Measurements from ENCODE around the gene LRBA.
"Not testable (repeated sequence)": the region's sequence is repeated elsewhere in the genome, so short reads cannot be mapped to it uniquely, and the experiment has no call there.

GRCh38 chr4:151063143-151063542, 48.1 kb upstream of the LRBA start:
- TF ChIP-seq REST (IDR thresholded peaks at IDR 0.05; ENCODE audit: borderline replicate concordance); REST (CRISPR knock-in tag; IDR thresholded peaks at IDR 0.05; ENCODE audit: low read depth); ZNF311 (CRISPR knock-in tag; IDR thresholded peaks at IDR 0.05); KDM1A (IDR thresholded peaks at IDR 0.05); KLF6 (CRISPR knock-in tag; IDR thresholded peaks at IDR 0.05; ENCODE audit: borderline replicate concordance); ZNF282 (CRISPR knock-in tag; IDR thresholded peaks at IDR 0.05); EZH2 (IDR thresholded peaks at IDR 0.05; ENCODE audit: borderline replicate concordance, low read depth, low read length); GABPA (tag; conservative IDR thresholded peaks at IDR 0.05; ENCODE audit: low read depth); POLR2AphosphoS5 (IDR thresholded peaks at IDR 0.05; ENCODE audit: control insufficient read depth, insufficient read depth, low read depth, low read length); CTCF (IDR thresholded peaks at IDR 0.05 in 2 of 3, conservative IDR thresholded peaks at IDR 0.05 in 1 of 3; ENCODE audit: insufficient read depth in 2 of 3, low read depth in 1 of 3, low read length in 3 of 3); SP1 (CRISPR knock-in tag; IDR thresholded peaks at IDR 0.05); CHD7 (IDR thresholded peaks at IDR 0.05; ENCODE audit: low read depth, low read length); POLR2A (conservative IDR thresholded peaks at IDR 0.05): not testable (repeated sequence)

Measured in K562 (cell line).